ENCODE data around the gene MINDY4.
A peak's percentile ranks its signal among the peaks of the same experiment; 100 is the strongest.

Gene MINDY4

DNA sequence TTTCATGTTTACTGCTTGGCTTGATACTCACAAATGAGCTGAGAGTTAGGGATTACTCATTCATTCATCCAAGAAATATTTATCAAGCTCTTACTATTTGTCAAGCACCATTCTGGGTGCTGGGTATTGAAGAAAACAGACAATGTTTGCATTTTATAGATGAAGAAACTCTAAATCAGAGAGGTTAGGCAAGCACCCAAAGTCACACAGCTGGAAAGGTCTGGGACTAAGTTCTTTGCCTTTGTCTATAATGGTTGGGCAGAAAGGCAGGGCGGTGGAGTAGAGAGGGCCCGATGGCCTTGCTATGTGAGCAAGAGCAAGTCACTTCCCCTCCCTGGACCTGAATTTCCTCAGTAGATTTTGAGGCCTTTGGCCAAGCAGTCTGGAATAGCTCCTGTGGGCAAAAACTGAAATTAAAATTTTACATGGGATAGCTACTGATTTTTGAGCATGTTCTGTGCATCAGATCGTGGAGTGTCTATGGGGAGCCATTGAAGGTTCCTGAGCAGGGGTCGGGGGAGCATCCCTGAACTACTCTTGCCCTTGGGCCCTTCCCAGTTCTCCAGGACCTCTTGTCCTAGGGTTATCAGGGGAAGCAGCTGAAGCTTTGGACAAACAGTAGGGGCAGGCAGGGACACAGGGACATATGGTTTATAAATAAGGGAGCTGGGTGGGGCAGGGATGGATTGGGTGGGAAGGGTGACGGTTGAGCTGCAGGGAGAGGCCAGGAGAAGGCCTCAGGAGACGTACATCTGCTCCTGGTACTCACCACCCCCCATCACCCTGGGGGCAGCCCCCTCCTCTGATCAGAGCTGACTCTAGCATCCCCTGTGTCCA is 163.7 kb downstream of the MINDY4 start:
- DNase-seq = no peak

DNA sequence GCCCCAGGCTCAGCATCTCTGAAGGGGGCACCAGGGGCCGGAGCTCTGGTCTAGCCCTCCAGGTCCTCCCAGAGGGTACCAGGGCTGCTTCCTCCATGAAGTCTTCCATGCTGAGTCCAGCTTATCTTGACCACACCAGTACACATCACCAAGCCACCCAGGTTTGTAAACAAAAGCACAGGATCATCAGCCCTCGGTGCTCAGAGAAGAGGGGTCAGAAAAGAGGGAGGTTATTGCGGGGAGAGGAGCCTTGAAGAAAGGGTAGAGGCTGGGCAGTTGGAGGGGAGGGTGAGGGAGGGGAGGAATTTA is 164.3 kb downstream of the MINDY4 start:
- DNase-seq = no peak

DNA sequence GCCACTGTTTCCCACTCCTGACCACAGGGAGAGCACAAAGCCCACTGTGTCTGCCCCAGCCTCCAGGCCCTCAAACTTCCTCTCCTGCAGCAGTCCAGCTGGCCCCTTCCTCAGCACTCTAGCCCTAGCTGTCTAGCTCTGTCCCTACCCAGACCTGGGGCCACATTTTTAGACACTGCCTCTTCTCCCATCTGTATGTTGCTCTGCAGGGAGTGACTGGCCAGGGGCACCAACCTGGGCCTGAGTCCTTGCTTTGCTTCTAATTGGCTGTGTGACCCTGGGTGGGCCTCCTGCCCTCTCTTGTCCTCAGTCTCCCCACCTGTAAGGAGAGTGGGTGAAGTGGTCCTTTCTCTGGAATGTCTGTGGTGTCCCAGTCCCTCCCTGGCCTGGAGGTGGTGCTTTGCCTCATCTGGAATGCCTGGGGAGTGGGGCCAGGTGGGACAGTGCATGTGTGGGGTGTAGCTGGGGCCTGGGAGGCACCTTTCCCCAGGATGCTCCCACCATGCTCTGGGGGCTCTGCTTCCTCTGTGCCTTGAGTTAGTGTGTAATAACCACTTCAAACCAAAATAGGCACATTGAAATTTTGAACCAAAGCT is 165.5 kb downstream of the MINDY4 start:
- DNase-seq = no peak

- no peak for DNase-seq
These were observed 166.2 kb downstream of the MINDY4 start for GRCh38 chr7:30937416-30937815.

DNA sequence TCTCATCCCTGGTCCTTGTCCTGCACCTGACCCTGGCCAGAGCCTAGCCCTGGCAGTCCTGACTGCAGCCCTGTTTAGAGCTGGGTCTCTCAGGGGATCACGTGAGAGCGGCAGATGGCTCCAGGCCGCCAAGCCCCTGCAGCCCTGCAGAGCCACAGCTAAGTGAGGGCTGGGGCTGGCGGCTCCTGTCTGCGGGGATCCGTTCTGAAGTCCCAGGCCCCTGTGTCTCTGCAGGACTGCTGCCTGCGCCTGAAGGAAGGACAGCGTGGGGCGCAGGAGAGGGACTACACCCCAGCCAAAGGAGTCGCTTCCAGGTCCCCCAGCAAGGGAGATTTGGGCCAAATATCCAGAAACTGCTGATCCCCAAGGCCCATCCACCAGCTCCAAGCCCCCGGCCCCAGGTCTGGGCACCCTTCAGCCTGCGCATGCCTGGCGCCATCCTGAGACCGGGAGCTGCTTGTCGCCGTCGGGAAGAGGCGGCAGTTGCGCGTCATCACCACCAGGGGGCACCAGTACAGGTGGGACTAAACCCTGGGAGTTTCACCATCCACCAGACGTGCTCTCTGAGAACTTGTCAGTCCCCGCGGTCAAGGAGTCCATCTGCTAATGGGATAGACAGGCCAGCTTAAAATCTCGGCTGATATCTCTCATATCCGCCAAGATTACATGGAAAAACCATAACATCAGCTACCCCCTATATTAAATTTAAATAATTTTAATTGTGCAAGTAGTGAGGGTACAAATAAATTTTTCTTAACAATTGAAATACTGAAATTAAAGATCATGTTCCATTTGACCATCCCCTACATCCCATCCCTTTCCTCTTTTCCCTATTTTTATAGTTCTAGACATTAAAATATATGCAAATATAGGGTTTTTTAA is 167.5 kb downstream of the MINDY4 start:
- peak; percentile 32 to 48 for DNase-seq

- DNase-seq = no peak
These were observed 170.5 kb downstream of the MINDY4 start for GRCh38 chr7:30941582-30942323.
